Central memory CD8-positive, alpha-beta T cell (primary cell): ENCODE results near the gene UBE2V1.
A peak's percentile ranks its signal among the peaks of the same experiment; 100 is the strongest.

ENCODE experiments used
- ATAC-seq: fragments of 150-1000 bp; cut with Tn5 transposase; replicated peaks from 2 replicates; pipeline ENCODE4 v1.10.0; 2022; ENCODE audit warnings: mild to moderate bottlenecking, moderate FRiP score, moderate number of reproducible peaks; ENCODE audit not compliant: poor library complexity, severe bottlenecking; ENCODE audit errors: extremely low read depth
- DNase-seq, 2 donors: peaks; one replicate each; pipeline ENCODE4 v3.0.0; 2021; ENCODE audit warnings: low spot score in 2 of 2
- H3K27ac Mint-ChIP-seq: one replicate; pipeline ENCODE4 v1.8.0; 2022; ENCODE audit warnings: low read depth, mild to moderate bottlenecking, moderate library complexity, mixed read lengths
- H3K27me3 Mint-ChIP-seq: one replicate; pipeline ENCODE4 v1.8.0; 2022; ENCODE audit warnings: mixed read lengths
- H3K36me3 Mint-ChIP-seq: one replicate; pipeline ENCODE4 v1.8.0; 2022; ENCODE audit warnings: mild to moderate bottlenecking, moderate library complexity, mixed read lengths; ENCODE audit not compliant: insufficient read depth
- H3K4me1 Mint-ChIP-seq: one replicate; pipeline ENCODE4 v1.8.0; 2022; ENCODE audit warnings: mixed read lengths
- H3K4me3 Mint-ChIP-seq: one replicate; pipeline ENCODE4 v1.8.0; 2022; ENCODE audit warnings: mild to moderate bottlenecking, moderate library complexity, mixed read lengths
- H3K9me3 Mint-ChIP-seq: one replicate; pipeline ENCODE4 v1.8.0; 2022; ENCODE audit warnings: mixed read lengths

UBE2V1 gene

DNA sequence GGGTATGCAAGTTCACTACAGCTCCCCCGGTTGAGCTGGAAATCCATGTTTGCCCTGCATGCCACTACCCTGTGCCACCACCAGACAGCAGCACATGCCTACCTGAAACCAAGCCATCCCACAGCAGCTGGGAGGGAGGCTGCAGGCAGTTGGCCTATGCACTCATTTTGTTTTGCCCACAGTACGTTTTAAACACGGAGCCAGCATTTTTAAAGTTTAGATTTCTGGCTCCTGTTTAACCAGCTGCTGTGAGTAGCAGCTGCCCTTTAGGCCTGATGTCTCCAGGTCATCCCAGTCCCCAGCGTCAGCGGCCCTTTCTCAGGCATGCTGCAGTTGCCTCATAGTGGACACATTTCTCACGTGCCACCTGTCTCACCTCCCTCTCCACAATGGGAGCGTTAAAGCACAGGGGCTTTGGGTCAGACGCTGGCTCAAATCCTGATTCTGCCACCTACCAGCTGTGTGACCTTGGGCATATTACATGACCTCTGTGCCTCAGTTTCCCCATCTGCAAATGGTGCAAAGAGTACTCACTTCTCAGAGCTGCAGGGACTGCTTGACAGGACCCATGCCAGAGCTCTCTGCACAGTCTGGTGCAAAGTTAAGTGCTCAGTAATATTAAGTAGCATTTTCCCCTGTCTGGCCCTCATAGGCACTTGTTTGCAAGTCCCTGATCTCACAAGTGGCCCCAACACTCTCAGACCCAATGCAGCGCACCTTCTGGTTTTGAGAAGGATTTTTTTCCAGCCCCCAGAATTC is 8.2 kb upstream of the UBE2V1 start:
- Mint-ChIP-seq H3K27ac (no peak overlapping the region), H3K9me3 (no peaks in the 10 kb centered on the region)
- DNase-seq, result peak; percentile 36 to 45

DNA sequence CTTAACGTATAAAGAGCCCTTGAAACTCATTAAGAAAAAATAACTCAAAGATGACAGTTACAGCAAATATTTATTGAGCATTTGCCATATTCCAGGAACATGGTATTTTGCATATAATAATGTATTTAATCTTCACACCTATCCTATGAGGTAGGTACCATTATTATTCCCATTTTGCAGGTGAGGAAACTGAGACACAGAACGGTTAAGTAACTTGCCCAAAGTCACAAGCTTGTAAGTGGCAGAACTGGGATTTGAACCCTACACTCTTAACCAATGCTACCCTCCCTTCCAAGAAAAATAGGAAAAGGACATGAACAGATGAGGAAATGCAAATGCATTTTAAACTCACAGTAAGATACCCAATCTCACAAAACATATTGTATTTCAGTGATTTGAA is 5.3 kb upstream of the UBE2V1 start:
- DNase-seq (no peak), ATAC-seq (no peak)
- Mint-ChIP-seq H3K4me1 (peaks cover 30% of the 10 kb centered on the region), H3K4me3 (no peak overlapping the region), H3K9me3 (no peaks in the 10 kb centered on the region), H3K27me3 (no peaks in the 10 kb centered on the region), H3K27ac (no peak overlapping the region), H3K36me3 (peaks cover 6% of the 10 kb centered on the region)

More for the DNA sequence above, 8.2 kb upstream of the UBE2V1 start:
- peak; percentile 72 for ATAC-seq
- H3K4me3 Mint-ChIP-seq, result no peak overlapping the region
- H3K27me3 Mint-ChIP-seq, result no peaks in the 10 kb centered on the region
- peaks cover 4% of the 10 kb centered on the region for H3K4me1 Mint-ChIP-seq
- H3K36me3 Mint-ChIP-seq, result peaks cover 25% of the 10 kb centered on the region

DNA sequence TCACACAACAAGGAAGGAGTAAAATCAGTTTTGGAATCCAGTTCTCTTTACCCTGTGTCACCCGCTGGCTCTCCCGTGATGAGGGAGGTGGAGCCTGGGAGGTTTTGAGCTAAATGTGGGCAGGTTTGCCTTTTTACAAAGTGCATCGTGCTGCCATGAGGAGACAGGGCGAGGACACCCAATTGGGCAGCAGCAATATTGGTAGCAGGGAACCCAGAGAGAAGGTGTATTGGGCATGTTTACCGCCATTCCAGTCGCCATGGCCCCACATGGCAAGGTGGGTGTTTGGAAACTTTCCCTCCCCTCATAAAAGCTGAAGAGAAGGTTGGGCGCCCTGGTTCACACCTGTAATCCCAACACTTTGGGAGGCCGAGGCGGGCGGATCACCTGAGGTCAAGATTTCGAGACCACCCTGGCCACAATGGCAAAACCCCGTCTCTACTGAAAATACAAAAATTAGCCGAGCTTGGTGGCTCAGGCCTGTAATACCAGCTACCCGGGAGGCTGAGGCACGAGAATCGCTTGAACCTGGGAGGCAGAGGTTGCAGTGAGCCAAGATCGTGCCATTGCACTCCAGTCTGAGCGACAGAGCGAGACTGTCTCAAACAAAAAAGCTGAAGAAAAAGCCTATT is 3.5 kb upstream of the UBE2V1 start:
- H3K4me1 Mint-ChIP-seq, result peaks cover 45% of the 10 kb centered on the region
- ATAC-seq (no peak), DNase-seq (no peak)
- H3K27ac Mint-ChIP-seq, result peak overlapping the region; percentile 93
- no peaks in the 10 kb centered on the region for H3K27me3 Mint-ChIP-seq
- peak overlapping the region; percentile 85 for H3K4me3 Mint-ChIP-seq
- no peaks in the 10 kb centered on the region for H3K9me3 Mint-ChIP-seq
- H3K36me3 Mint-ChIP-seq, result peaks cover 8% of the 10 kb centered on the region

DNA sequence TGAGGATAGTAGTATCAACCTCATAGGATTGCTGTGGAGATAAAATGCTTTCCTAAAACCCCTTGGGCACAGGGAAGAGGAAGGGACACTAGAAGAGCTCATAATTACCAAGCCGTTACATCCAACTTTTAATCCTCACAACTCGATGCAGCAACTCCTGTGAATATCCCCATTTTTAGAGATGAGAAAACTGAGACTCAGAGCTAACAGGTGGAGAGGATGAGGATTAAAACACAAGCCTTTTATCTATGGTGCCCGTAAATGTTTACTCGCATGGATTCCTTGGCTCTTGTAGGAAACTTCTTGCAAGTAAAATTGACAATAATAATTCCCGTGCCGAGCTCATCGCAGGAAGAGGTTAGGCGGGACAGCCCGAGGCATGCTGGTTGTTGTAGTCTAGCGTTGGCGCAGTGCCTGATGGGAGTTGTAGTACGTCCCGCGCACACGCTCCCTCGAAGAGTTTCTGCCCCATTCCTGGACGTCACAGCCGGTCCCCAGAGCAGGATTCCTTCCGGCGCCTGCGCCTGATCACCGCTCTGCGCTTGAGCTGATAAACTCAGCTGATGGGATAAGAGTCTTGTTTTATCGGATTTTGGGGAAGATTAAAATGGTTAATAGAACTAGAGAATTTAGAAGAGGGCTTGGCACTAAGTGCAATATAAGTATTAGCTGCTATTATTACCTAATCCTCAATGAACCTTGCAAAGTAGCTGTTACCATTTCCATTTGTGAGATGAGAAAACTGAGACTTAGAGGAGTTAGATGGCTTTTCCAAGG is 2.8 kb upstream of the UBE2V1 start:
- peak; percentile 71 for ATAC-seq
- H3K4me3 Mint-ChIP-seq, result peak overlapping the region; percentile 85

GRCh38 chr20:50115041-50115512 is 2.1 kb upstream of the UBE2V1 start:
- no peaks in the 10 kb centered on the region for H3K27me3 Mint-ChIP-seq
- H3K9me3 Mint-ChIP-seq, result no peaks in the 10 kb centered on the region
- H3K4me3 Mint-ChIP-seq, result peak overlapping the region; percentile 85
- H3K27ac Mint-ChIP-seq, result no peak overlapping the region
- ATAC-seq (no peak), DNase-seq (no peak)
- peaks cover 12% of the 10 kb centered on the region for H3K36me3 Mint-ChIP-seq
- H3K4me1 Mint-ChIP-seq, result peaks cover 58% of the 10 kb centered on the region

More for the DNA sequence above, 2.8 kb upstream of the UBE2V1 start:
- Mint-ChIP-seq H3K4me1 (peaks cover 51% of the 10 kb centered on the region), H3K9me3 (no peaks in the 10 kb centered on the region), H3K27me3 (no peaks in the 10 kb centered on the region), H3K27ac (peak overlapping the region; percentile 93), H3K36me3 (peaks cover 7% of the 10 kb centered on the region)
- DNase-seq, result peak; percentile 76

DNA sequence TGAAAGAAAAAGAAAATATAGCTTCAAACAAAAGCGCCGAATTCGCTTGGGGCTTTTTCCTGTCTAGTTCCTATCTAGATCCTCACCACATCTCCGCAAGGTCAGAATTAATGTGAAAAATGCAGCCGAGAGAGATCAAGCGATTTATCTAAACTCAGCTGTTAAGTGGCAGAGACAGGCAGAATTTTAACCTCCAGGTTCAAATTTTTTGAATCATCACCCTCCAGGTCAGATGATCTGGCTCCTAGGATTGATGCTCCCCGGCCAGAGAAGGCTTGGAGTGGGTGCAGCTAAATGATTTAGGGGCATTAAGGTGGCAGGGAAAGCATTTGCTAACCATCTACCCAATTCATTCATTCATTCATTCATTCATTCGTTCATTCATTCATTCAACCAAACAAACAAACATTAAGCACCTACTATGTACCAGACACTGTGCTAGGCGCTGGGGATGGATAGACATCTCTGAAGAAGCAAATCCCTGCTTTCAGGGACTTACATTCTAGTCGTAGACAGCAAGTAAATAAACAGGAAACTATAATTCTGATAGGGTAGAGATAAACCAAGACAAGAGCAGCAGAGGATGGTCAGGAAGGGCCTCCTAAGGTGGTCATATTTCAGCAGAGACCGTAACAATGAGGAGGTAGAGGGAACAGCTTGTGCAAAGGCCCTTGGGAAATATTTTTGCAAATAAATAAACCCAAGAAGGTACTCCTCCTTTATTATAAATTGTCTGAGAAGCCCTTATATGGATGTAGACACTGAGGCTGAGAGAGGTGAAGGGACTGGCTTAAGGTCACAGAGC is 672 bp upstream of the UBE2V1 start:
- no peak for DNase-seq

DNA sequence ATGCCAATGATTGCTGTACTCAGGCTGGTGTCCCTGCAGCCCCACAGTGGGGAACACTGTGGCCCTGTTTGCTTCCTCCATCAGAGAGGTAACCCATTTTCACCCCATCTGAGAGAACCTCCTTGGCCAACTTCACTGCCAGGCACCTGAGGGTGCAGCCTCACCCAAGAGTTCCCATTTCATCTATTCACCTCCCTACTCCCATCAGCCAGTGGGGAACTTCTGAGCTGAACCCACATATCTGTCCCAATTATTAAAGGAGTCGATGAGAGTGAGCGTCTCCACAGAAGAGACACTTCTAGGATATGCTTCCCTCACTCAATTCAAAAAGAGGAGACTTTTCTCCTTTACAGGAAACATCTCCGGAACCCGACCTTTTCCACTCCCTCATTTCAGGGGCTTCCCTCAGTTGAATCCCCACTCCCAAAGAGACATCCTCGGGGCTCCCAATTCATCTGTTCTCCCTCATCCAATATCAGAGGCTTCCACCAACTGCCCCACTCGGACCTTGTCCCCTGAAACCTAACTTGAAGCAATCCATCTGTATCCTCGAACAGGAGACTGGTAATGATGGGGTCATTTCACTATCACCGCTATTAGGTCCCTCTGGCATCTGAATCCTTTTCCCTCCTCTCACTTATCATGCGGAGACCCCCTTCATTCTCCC is 988 bp downstream of the UBE2V1 start:
- peak overlapping the region; percentile 93 for H3K27ac Mint-ChIP-seq
- H3K4me3 Mint-ChIP-seq, result peak overlapping the region; percentile 85
- peaks cover 89% of the 10 kb centered on the region for H3K4me1 Mint-ChIP-seq
- peaks cover 15% of the 10 kb centered on the region for H3K36me3 Mint-ChIP-seq
- no peak for ATAC-seq
- no peak for DNase-seq
- no peaks in the 10 kb centered on the region for H3K9me3 Mint-ChIP-seq
- H3K27me3 Mint-ChIP-seq, result no peaks in the 10 kb centered on the region

More for the DNA sequence above, 672 bp upstream of the UBE2V1 start:
- no peak for ATAC-seq
- Mint-ChIP-seq H3K27me3 (no peaks in the 10 kb centered on the region), H3K27ac (peak overlapping the region; percentile 93), H3K36me3 (peaks cover 13% of the 10 kb centered on the region), H3K9me3 (no peaks in the 10 kb centered on the region), H3K4me1 (peaks cover 73% of the 10 kb centered on the region), H3K4me3 (peak overlapping the region; percentile 85)

GRCh38 chr20:50111120-50111828 is 1.7 kb downstream of the UBE2V1 start:
- Mint-ChIP-seq H3K27me3 (no peaks in the 10 kb centered on the region), H3K9me3 (no peaks in the 10 kb centered on the region), H3K27ac (peak overlapping the region; percentile 93), H3K4me1 (peaks cover 91% of the 10 kb centered on the region), H3K36me3 (peaks cover 18% of the 10 kb centered on the region), H3K4me3 (peak overlapping the region; percentile 85)
- no peak for ATAC-seq
- DNase-seq, result no peak

DNA sequence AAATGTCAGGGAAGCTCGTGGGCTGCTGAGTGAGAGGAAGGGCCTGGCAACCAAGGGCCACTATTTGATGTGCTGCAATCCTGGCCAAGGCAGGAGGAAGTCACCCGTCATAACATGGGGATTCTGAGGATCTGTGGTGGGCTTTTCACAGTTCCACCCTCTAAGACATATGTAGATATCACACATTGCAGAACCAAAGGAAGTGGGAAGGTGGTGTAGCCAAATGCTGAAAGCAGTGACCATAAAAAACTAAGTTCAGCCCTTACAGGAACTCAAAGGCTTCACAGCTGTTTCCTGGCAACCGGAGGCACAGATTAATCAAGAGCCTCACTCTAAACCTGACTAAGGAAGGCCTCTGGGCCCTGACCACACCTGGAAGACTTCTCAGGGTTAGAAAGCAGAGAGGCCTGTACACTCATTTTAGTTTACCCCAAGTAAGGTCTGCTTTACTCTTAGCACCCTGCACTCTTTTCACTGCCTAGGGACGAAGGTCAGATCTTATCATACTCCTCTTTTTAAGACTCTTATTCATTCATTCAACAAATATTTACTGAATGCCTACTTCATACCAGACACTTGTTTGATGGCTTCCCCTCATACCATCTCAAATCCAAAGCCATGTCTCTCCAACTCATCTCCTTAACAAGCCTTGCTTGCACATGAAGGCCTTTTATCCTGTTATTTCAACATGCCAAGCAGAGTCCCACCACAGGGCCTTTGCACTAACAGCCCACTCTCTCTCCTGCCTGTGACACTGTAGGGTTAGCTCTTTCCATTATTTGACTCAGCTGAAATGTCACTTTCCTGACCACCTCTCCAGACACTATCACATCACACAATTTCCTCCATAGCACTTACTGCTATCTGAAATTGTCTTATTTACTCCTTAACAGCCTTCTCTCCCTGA is 2.6 kb downstream of the UBE2V1 start:
- Mint-ChIP-seq H3K4me3 (peak overlapping the region; percentile 85), H3K27me3 (no peaks in the 10 kb centered on the region), H3K4me1 (peaks cover 90% of the 10 kb centered on the region), H3K9me3 (no peaks in the 10 kb centered on the region), H3K27ac (peak overlapping the region; percentile 93), H3K36me3 (peaks cover 20% of the 10 kb centered on the region)
- DNase-seq (peak; percentile 21 to 75), ATAC-seq (peak; percentile 82)

DNA sequence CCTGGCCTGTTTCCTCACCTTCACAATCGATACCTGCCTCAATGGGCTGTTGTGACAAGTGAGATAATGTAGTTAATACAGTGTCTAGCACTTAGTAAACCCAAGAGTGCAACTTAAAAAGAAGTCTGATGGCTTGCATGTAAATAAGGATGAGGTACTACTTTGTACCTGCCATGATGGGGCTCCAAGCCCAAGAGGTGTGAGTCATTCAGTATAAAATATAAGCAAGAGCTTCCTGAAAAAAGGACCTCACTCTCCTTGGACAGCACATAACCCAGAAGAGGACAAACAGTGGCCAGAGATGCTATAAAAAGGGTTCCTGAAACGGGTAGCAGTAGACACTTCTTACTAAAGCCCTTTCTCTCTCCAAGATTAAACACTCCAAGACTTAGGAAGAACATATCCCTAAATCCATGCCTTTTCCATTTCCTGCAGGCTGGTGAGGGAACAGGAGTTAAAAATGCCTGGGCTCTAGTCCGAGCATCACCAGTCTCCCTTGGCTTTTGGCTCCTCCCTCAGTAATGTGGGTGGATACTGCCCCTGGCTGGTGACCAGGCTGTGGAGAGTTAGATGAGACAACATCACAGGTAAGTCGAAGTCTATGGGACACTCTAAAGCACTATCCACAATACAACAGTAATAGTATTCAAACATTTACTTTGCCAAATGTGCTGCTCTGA is 4.3 kb downstream of the UBE2V1 start:
- no peaks in the 10 kb centered on the region for H3K27me3 Mint-ChIP-seq
- H3K9me3 Mint-ChIP-seq, result no peaks in the 10 kb centered on the region
- H3K4me1 Mint-ChIP-seq, result peaks cover 80% of the 10 kb centered on the region
- DNase-seq, result no peak
- H3K27ac Mint-ChIP-seq, result peak overlapping the region; percentile 77
- ATAC-seq, result no peak
- H3K4me3 Mint-ChIP-seq, result peak overlapping the region; percentile 45
- H3K36me3 Mint-ChIP-seq, result peaks cover 23% of the 10 kb centered on the region
